Diencephalon (tissue), 1 donor: ENCODE results near the gene ZNF558. TPM values are rescaled to one million over a fixed set of nuclear protein-coding genes. Genes with fewer than 3 reads are reported as not detected.

ENCODE experiments used
- small RNA-seq: library from RNA; depleted of rRNA; stranded (forward); fragments of <200 nt; gene quantifications from one replicate; pipeline ENCODE3, GENCODE V24; 2014
- total RNA-seq: library from RNA; depleted of rRNA; stranded (reverse); fragments of >200 nt; gene quantifications from one replicate; pipeline ENCODE4 v1.2.3, GENCODE V29; 2014

The ZNF558 gene
- 42.9 TPM for total RNA-seq

DNA sequence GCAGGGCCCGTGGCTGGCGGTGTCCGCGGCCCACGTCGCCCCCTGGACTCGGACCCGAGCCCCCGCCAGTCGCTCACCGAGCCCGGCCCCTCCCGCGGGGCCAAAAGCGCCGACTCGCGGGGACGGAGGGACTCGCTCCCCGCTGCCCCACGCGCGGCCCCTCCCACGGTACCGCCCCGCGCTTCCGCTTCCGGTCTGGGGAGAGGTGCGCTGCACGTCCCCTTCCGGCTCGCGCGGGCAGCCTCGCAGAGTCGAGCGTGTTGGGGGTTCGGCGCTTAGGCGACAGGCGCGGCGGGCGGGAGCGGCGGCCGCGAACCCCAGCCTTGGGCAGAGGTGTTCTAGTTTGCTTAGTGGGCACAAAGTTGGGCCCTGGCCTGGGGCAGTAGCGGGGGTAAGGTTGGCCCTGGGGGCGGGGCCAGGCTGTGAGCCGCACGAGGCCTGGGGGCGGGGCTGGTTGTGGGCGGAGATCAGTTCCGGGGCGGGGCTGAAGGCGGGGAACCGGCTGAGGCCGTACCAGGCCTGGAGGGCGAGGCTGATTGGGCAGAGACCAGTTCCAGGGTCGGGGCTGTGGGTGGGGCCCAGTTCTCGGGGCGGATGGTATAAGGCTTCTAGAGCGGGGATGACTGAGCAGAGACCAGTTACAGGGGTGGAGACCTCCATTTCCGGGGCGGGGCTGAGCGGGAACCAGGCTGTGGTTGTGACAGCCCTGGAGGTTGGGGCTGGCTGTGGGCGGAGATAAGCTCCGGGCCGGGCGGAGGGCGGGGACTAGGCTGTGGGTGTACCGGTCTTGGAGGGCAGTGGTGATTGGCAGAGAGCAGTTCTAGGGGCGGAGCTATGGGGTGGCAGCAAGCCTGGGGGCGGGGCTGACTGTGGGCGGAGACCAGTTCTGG is at the start of gene ZNF558, which contains the start of gene MBD3L1:
Gene ZNF558, minus strand, starts transcription at position 173 of the 890 bp plus-strand sequence. CDS start 9,645 bp downstream, outside the sequence.
Gene MBD3L1, plus strand, starts transcription at position 246 of the 890 bp plus-strand sequence. CDS start 10,302 bp downstream, outside the sequence.

Small RNA genes lying within 50 kb of the gene (small RNA-seq; reads per million reads assigned to genes)
- not detected for gene AC012616.1

Other genes starting within 250 kb of the ZNF558 start
- gene ADAMTS10, start 221.6 kb downstream of the ZNF558 start, total RNA-seq, result 42.7 TPM
- not detected for gene NFILZ, start 201.7 kb downstream of the ZNF558 start, total RNA-seq
- gene ACTL9, start 133.5 kb downstream of the ZNF558 start, total RNA-seq, result not detected
- not detected for gene OR2Z1, start 110.7 kb downstream of the ZNF558 start, total RNA-seq
- not detected for gene MBD3L1, start 73 bp upstream of the ZNF558 start, total RNA-seq
- not detected for gene MUC16, start 178.1 kb upstream of the ZNF558 start, total RNA-seq